Mesothelial cell of epicardium (in vitro differentiated cells): Measurements from ENCODE around the gene SH3BP5L. TPM values are rescaled to one million over a fixed set of nuclear protein-coding genes. Genes with fewer than 3 reads are reported as not detected.

ENCODE experiments used
- DNase-seq, 2 experiments: peaks; one replicate each; pipeline ENCODE4 v3.0.0; 2021; ENCODE audit warnings: low spot score in 2 of 2; ENCODE audit not compliant: unreplicated experiment in 2 of 2
- H3K27ac Mint-ChIP-seq: 2 replicates; pipeline ENCODE4 v1.8.0; 2021; ENCODE audit warnings: mixed read lengths
- H3K27me3 Mint-ChIP-seq: 2 replicates; pipeline ENCODE4 v1.8.0; 2021; ENCODE audit warnings: low read depth, mixed read lengths
- H3K36me3 Mint-ChIP-seq: 2 replicates; pipeline ENCODE4 v1.8.0; 2021; ENCODE audit warnings: mixed read lengths
- H3K4me1 Mint-ChIP-seq: 2 replicates; pipeline ENCODE4 v1.8.0; 2021; ENCODE audit warnings: mixed read lengths
- H3K4me3 Mint-ChIP-seq: 2 replicates; pipeline ENCODE4 v1.8.0; 2021; ENCODE audit warnings: mild to moderate bottlenecking, moderate library complexity, mixed read lengths
- H3K9me3 Mint-ChIP-seq: 2 replicates; pipeline ENCODE4 v1.8.0; 2021; ENCODE audit warnings: mixed read lengths
- total RNA-seq: library from RNA; stranded (reverse); gene quantifications from 3 replicates; pipeline ENCODE4 v1.2.1, GENCODE V29; 2021
- TF ChIP-seq, protein P1 (sequence below): fragments of 200-600 bp; sonication (generic); IDR thresholded peaks from one replicate; pipeline ENCODE4 v1.5.0; 2021; ENCODE audit warnings: antibody characterized with exemption; ENCODE audit not compliant: unreplicated experiment

The SH3BP5L gene
- total RNA-seq, result 24.9 to 26.9 TPM (median 26.2 TPM) in 3 replicates

- H3K4me1 Mint-ChIP-seq, result peaks cover 34% of the 10 kb centered on the region
- peak within 1 kb of the TSS; percentile 99 for H3K27ac Mint-ChIP-seq
- H3K36me3 Mint-ChIP-seq, result peaks cover 5% of the 10 kb centered on the region
- H3K4me3 Mint-ChIP-seq, result peak within 1 kb of the TSS; percentile 99
- no peaks in the 10 kb centered on the region for H3K9me3 Mint-ChIP-seq
- DNase-seq, result peak; percentile 72 to 86
- TF ChIP-seq, protein P1, sequence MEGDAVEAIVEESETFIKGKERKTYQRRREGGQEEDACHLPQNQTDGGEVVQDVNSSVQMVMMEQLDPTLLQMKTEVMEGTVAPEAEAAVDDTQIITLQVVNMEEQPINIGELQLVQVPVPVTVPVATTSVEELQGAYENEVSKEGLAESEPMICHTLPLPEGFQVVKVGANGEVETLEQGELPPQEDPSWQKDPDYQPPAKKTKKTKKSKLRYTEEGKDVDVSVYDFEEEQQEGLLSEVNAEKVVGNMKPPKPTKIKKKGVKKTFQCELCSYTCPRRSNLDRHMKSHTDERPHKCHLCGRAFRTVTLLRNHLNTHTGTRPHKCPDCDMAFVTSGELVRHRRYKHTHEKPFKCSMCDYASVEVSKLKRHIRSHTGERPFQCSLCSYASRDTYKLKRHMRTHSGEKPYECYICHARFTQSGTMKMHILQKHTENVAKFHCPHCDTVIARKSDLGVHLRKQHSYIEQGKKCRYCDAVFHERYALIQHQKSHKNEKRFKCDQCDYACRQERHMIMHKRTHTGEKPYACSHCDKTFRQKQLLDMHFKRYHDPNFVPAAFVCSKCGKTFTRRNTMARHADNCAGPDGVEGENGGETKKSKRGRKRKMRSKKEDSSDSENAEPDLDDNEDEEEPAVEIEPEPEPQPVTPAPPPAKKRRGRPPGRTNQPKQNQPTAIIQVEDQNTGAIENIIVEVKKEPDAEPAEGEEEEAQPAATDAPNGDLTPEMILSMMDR, result no peak
- peaks cover 2% of the 10 kb centered on the region for H3K27me3 Mint-ChIP-seq
Measured at GRCh38 chr1:248825909-248826760, at the start of gene SH3BP5L. SH3BP5L (minus strand) TSS chr1:248825915; CDS start chr1:248824935, 980 bp downstream.

DNA sequence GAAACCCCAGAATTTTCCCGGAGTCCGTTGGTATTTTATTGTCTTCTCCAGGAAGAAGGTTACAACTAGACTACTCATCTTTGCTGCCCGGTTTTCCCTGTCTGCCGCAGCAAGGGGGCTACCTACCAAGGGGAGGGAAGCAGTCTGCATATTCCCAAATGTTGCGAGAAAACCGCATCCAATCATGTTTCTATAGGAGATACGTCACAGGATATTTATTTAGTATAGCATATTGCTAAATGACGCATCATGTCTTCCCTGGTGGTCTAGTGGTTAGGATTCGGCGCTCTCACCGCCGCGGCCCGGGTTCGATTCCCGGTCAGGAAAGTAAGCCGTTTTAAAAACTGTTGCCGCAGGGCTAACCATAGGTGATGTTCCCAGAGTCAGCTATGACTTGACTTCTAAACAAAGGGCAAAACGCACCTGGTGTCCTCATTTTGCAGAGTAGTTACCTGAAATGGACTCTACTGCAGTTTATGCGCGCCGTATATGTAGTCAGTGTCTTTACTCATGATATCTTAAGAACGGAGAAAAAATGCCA, 48.3 kb upstream of the SH3BP5L start:
- peaks cover 6% of the 10 kb centered on the region for H3K4me1 Mint-ChIP-seq
- H3K36me3 Mint-ChIP-seq, result no peaks in the 10 kb centered on the region
- TF ChIP-seq, protein P1, result no peak
- H3K9me3 Mint-ChIP-seq, result no peaks in the 10 kb centered on the region
- peak; percentile 60 to 87 for DNase-seq
- H3K27me3 Mint-ChIP-seq, result peaks cover 9% of the 10 kb centered on the region
- H3K4me3 Mint-ChIP-seq, result peak overlapping the region; percentile 94
- H3K27ac Mint-ChIP-seq, result peak overlapping the region; percentile 99

DNA sequence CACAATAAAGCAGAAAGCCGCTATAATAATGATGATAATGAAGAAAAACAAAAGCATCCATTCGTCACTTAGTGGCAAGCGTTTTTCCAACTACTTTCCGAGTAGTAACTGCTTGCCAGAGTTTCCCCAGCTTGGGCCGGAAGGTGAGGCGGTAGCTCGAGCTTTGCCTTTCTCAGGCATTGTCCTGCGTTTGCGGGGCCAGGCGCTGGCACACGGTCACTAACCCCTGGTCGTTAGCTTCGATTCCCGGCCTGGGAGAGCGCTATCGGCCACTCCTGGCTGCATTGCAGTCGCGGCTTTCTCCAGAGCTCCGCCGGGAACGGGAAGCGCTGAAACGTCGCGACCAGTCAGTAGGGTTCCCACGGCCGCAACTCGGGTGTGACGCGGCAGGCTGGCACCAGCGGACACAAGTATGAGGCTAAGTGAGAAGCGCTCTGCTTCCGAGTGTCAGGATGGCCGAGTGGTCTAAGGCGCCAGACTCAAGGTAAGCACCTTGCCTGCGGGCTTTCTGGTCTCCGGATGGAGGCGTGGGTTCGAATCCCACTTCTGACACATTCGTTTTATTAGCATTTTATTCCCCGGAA, 47.8 kb upstream of the SH3BP5L start:
- H3K36me3 Mint-ChIP-seq, result no peaks in the 10 kb centered on the region
- peaks cover 6% of the 10 kb centered on the region for H3K4me1 Mint-ChIP-seq
- TF ChIP-seq, protein P1, result no peak
- no peaks in the 10 kb centered on the region for H3K9me3 Mint-ChIP-seq
- H3K27ac Mint-ChIP-seq, result peak overlapping the region; percentile 99
- peaks cover 4% of the 10 kb centered on the region for H3K27me3 Mint-ChIP-seq
- peak; percentile 89 to 100 for DNase-seq
- peak overlapping the region; percentile 94 for H3K4me3 Mint-ChIP-seq

DNA sequence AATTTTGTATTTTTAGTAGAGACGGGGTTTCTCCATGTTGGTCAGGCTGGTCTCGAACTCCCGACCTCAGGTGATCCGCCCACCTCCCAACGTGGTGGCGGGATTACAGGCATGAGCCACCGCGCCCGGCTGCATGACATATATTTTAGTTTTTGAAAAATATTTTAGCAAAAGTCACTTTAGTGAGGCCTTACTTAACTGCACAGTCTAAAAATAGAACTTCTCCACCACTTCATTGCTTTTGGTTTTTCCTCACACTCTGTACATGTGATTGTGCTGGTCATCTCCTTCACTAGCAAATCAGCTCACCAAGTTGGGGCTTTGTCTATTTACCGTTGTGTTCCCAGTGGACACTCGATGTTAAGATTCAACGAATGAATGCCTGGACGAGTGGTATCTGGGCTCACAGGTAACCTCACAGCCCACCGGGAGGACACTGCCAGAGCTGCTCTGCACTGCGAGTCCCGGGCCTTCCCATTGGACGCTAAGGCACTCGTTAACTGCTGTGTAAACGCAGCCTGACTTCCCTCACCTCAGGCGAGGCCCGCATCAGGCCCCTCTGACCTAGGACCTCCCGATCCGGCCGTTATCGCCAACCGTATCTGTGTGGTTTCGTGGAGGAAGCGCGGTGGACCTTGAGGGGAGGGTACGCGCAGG, 47.2 kb upstream of the SH3BP5L start:
- H3K36me3 Mint-ChIP-seq, result no peaks in the 10 kb centered on the region
- H3K27ac Mint-ChIP-seq, result peak overlapping the region; percentile 99
- H3K4me1 Mint-ChIP-seq, result peaks cover 6% of the 10 kb centered on the region
- peaks cover 4% of the 10 kb centered on the region for H3K27me3 Mint-ChIP-seq
- TF ChIP-seq, protein P1, result no peak
- peak; percentile 37 to 69 for DNase-seq
- peak overlapping the region; percentile 94 for H3K4me3 Mint-ChIP-seq
- H3K9me3 Mint-ChIP-seq, result no peaks in the 10 kb centered on the region

GRCh38 chr1:248871837-248872401, 46.2 kb upstream of the SH3BP5L start:
- Mint-ChIP-seq H3K36me3 (no peaks in the 10 kb centered on the region), H3K4me1 (peaks cover 6% of the 10 kb centered on the region), H3K27me3 (peaks cover 4% of the 10 kb centered on the region), H3K4me3 (peak overlapping the region; percentile 51), H3K9me3 (no peaks in the 10 kb centered on the region), H3K27ac (peak overlapping the region; percentile 99)
- TF ChIP-seq, protein P1, result no peak
- DNase-seq, result no peak
